BLaER1 (cell line): ENCODE measurements around the gene DOCK4.

Experiments
- H3K27ac ChIP-seq: shearing (Covaris generic); formaldehyde crosslinking; 2 replicates; pipeline ENCODE4 v1.8.1; 2022
- H3K27me3 ChIP-seq: shearing (Covaris generic); formaldehyde crosslinking; 2 replicates; pipeline ENCODE4 v1.8.1; 2022
- H3K36me3 ChIP-seq: shearing (Covaris generic); formaldehyde crosslinking; 2 replicates; pipeline ENCODE4 v1.8.1; 2022
- H3K4me1 ChIP-seq: shearing (Covaris generic); formaldehyde crosslinking; 2 replicates; pipeline ENCODE4 v1.8.1; 2022
- H3K4me2 ChIP-seq: shearing (Covaris generic); formaldehyde crosslinking; 2 replicates; pipeline ENCODE4 v1.8.1; 2022
- H3K4me3 ChIP-seq: shearing (Covaris generic); formaldehyde crosslinking; 2 replicates; pipeline ENCODE4 v1.8.1; 2022
- H3K9ac ChIP-seq: shearing (Covaris generic); formaldehyde crosslinking; 2 replicates; pipeline ENCODE4 v1.8.1; 2022
- H3K9me3 ChIP-seq: shearing (Covaris generic); formaldehyde crosslinking; 2 replicates; pipeline ENCODE4 v1.8.1; 2022
- H4K20me1 ChIP-seq: shearing (Covaris generic); formaldehyde crosslinking; 2 replicates; pipeline ENCODE4 v1.8.1; 2022
- Cebpa-rat ChIP-seq: shearing (Covaris generic); IDR thresholded peaks from 2 replicates; pipeline ENCODE4 v1.8.1; 2022

DOCK4 gene

DNA sequence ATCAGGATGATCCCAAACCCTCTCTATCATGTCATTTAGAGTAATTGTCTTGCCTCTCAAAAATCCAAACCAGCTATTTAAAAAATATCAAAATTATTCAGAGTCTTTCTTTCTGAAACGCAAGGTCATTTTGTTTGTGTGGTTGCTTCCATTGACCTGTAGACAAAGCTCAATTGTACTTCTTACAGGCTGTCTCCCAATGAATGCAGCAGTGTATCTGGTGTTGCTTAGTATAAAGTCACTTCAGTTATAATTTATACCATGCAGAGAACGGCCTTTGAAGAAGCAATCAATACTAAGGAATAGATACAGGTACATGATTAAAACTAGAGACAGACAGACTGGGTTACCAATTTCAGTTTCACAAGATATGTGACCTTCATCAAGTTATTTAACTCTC lies 80.9 kb downstream of the DOCK4 start:
- Histone ChIP-seq H3K9ac (no peak overlapping the region), H3K4me2 (no peak overlapping the region), H3K27me3 (no peaks in the 10 kb centered on the region), H3K36me3 (no peaks in the 10 kb centered on the region), H3K4me1 (no peaks in the 10 kb centered on the region), H3K4me3 (no peak overlapping the region), H4K20me1 (no peaks in the 10 kb centered on the region), H3K9me3 (no peaks in the 10 kb centered on the region), H3K27ac (no peak overlapping the region)
- TF ChIP-seq Cebpa-rat = no peak

DNA sequence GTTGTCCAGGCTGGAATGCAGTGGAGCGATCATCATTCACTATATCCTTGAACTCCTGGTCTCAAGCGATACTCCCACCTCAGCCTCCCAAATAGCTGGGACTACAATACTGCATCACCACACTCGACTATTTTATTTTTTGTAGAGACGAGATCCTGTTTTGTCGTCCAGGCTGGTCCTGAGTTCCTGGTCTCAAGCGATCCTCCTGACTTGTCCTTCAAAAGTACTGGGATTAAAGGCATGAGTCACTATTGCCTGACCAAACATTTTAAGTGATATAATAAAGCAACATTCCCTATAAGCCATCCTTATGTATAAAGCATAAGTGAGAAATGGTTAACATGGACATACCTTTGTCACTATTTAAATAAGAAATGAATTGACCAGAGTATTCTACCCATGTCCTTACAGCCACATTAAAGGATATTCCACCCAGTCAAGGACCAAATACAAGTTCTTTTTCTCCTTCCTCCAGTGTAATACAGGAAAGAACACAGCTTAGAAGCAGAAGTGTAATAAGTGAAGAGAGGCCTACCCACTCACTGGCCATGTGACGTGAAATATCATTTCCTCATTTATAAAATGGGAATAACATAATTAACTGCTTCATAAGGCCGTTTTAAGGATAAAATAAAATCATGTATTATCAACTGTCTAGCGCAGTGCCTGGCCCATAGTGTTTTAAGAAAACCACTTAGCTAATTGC lies 82.0 kb downstream of the DOCK4 start:
- Histone ChIP-seq H3K27me3 (no peaks in the 10 kb centered on the region), H3K36me3 (no peaks in the 10 kb centered on the region), H3K4me3 (no peak overlapping the region), H4K20me1 (no peaks in the 10 kb centered on the region), H3K4me2 (no peak overlapping the region), H3K9me3 (no peaks in the 10 kb centered on the region), H3K27ac (no peak overlapping the region), H3K4me1 (no peaks in the 10 kb centered on the region), H3K9ac (no peak overlapping the region)
- no peak for TF ChIP-seq Cebpa-rat

DNA sequence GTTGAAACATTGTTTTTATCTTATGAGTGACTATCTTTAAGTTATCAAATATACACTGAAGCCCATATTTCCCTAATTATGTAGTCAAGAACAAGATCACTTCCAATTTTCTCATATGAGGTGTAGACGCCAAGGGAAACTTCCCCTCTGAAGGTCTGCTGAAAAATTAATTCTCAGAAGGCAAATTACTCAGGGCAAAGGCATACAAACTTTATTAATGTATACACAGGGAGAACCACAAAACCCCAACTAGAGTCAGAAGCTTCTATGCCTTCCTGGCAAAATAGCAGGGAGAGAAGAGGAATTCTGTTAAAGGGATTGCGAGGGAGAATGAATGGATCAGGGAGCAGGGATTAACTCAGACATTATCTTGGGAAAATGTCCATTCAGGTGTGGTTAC lies 83.4 kb downstream of the DOCK4 start:
- no peak overlapping the region for H3K9ac ChIP-seq
- H3K36me3 ChIP-seq = no peaks in the 10 kb centered on the region
- no peak overlapping the region for H3K4me3 ChIP-seq
- no peaks in the 10 kb centered on the region for H4K20me1 ChIP-seq
- H3K27ac ChIP-seq = no peak overlapping the region
- H3K4me2 ChIP-seq = no peak overlapping the region
- H3K9me3 ChIP-seq = no peaks in the 10 kb centered on the region
- no peaks in the 10 kb centered on the region for H3K4me1 ChIP-seq
- H3K27me3 ChIP-seq = no peaks in the 10 kb centered on the region
- TF ChIP-seq Cebpa-rat = no peak

DNA sequence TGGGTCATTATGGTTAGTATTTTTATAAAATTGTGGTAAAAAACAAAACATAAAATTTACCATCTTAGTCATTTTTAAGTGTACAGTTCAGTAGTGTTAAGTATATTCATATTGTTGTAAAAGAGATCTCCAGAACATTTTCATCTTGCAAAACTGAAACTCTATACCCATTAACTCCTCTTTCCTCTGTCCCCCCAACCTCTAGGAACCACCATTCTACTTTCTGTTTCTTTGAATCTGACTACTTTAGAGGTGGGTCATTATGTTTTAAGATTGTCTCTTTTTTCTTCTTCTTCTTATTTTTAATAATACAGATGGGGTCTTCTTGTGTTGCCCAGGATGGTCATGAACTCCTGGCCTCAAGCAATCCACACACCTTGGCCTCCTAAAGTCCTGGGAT lies 84.1 kb downstream of the DOCK4 start:
- no peaks in the 10 kb centered on the region for H3K9me3 ChIP-seq
- H3K27me3 ChIP-seq = no peaks in the 10 kb centered on the region
- no peak overlapping the region for H3K4me2 ChIP-seq
- no peaks in the 10 kb centered on the region for H4K20me1 ChIP-seq
- no peaks in the 10 kb centered on the region for H3K36me3 ChIP-seq
- no peak for TF ChIP-seq Cebpa-rat
- no peak overlapping the region for H3K4me3 ChIP-seq
- no peaks in the 10 kb centered on the region for H3K4me1 ChIP-seq
- no peak overlapping the region for H3K27ac ChIP-seq
- no peak overlapping the region for H3K9ac ChIP-seq

DNA sequence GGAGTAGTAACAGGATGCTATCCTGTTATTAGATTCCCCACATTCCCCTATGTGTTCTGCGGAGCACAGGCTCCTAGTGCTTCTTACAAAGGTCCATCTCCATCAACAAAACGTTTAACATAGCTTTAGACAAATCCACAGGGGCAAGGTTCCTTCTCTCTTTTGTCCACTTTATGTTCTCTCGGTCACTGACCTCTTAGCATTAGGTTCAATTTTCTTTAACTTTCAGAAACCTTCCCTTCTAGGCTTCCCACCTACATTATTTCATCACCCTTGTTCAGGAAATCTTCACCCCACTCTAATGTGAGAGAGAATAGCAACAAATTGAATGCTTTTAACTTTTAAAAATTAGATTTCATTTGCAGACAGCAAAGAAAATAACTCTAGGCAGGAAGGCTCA lies 84.9 kb downstream of the DOCK4 start:
- no peak for TF ChIP-seq Cebpa-rat
- H3K9me3 ChIP-seq = no peaks in the 10 kb centered on the region
- no peak overlapping the region for H3K4me2 ChIP-seq

DNA sequence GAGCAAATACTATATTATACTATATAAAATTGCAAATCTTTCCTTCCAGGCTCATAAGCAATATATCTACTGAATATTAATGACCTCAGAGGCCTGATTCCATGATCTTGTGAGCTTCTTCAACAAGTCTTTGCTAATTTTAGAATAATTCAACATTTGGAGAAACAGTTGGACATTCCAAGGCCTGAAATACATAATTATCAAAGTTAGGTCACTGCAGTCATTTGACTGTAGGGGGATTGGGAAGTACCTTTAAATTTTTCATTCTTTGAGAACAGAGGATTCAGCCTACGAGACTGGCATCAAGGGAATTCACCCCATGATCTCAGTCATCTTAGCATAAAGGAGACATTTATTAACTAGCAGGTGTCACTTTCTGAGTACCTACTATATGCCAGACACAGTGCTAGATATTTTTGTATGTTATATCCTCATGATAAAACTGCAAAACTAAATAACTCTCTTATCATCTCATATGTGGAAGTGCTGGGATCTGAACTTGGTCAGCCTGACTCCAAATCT lies 85.4 kb downstream of the DOCK4 start:
- H3K27me3 ChIP-seq = no peaks in the 10 kb centered on the region
- no peaks in the 10 kb centered on the region for H3K36me3 ChIP-seq
- H4K20me1 ChIP-seq = no peaks in the 10 kb centered on the region
- no peaks in the 10 kb centered on the region for H3K4me1 ChIP-seq
- no peak overlapping the region for H3K4me3 ChIP-seq
- no peak for TF ChIP-seq Cebpa-rat
- no peak overlapping the region for H3K4me2 ChIP-seq
- H3K27ac ChIP-seq = no peak overlapping the region
- H3K9ac ChIP-seq = no peak overlapping the region
- H3K9me3 ChIP-seq = no peaks in the 10 kb centered on the region

More for the DNA sequence above, 84.9 kb downstream of the DOCK4 start:
- H4K20me1 ChIP-seq = no peaks in the 10 kb centered on the region
- no peaks in the 10 kb centered on the region for H3K27me3 ChIP-seq
- H3K4me3 ChIP-seq = no peak overlapping the region
- H3K27ac ChIP-seq = no peak overlapping the region
- no peak overlapping the region for H3K9ac ChIP-seq
- H3K36me3 ChIP-seq = no peaks in the 10 kb centered on the region
- no peaks in the 10 kb centered on the region for H3K4me1 ChIP-seq

DNA sequence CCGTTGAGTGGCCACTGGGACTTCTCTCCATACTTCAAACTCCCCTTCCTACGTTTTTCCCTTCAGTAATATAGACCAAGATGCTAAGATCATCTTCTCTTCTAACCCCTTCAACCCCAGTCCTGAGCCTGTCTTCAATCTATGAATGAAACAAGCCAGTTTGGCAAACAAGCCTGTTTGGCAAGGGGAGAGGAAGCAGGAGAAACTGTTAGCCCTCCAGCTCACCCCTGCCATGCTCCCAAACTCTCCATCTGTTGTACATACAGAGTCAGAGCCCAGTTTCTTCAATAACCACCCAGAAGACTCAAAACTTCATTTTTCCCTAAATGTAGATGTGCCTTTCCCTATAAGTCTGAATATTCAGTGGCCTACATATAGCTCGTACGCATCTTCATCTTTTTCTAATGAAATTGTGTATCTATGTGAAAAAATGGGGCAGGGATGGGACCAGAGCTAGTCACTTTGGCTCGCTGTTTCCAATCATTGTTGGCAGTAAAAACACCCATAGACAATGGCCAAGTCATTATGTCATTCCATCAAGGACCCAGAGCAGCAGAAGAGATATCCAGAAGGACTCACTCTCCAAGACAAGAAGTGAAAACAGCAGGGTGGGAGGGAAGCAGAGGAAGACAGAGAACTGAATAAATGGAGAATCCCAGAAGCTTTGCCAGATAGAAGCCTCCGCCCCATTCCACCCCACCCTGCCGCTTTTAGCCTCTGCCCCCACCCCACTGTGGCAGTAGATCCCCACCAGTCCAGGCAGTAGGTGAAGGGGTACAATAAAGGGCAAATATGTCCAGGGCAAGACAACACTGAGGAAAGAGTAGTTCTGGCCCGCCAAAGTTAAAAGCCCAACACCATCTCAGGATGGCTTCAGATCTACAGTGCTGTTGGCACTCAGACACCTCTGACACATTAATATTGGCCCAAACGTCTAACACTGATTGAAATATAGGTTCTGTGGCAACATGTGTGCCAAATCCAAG lies 87.3 kb downstream of the DOCK4 start:
- no peak for TF ChIP-seq Cebpa-rat
- H3K4me1 ChIP-seq = no peaks in the 10 kb centered on the region
- no peak overlapping the region for H3K27ac ChIP-seq
- H3K9ac ChIP-seq = no peak overlapping the region
- H3K4me3 ChIP-seq = no peak overlapping the region
- H3K9me3 ChIP-seq = no peaks in the 10 kb centered on the region
- H3K4me2 ChIP-seq = no peak overlapping the region
- no peaks in the 10 kb centered on the region for H4K20me1 ChIP-seq
- H3K27me3 ChIP-seq = no peaks in the 10 kb centered on the region
- H3K36me3 ChIP-seq = no peaks in the 10 kb centered on the region

DNA sequence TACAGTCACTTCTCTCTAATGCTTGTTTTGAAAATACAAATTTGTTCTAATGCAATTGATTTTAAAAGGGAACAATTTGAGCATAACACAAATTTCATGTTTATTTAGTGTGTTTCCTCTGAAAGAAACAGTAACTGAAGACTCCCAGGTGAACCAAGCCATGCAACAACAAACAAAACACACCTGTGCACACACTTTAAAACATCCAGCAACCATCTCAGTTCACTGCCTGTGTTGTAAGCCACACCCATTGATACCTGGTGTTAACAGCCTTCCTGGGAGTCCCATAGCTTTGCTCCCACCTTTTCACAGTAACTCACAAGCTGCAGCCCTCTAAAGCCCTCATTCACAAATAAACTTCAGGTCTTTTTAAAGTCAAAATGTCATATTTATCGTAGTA lies 89.3 kb downstream of the DOCK4 start:
- no peaks in the 10 kb centered on the region for H3K4me1 ChIP-seq
- H3K36me3 ChIP-seq = no peaks in the 10 kb centered on the region
- H3K27ac ChIP-seq = no peak overlapping the region
- no peak overlapping the region for H3K9ac ChIP-seq
- no peaks in the 10 kb centered on the region for H3K27me3 ChIP-seq
- H3K4me3 ChIP-seq = no peak overlapping the region
- no peak overlapping the region for H3K4me2 ChIP-seq
- H3K9me3 ChIP-seq = no peaks in the 10 kb centered on the region
- no peak for TF ChIP-seq Cebpa-rat
- H4K20me1 ChIP-seq = no peaks in the 10 kb centered on the region

DNA sequence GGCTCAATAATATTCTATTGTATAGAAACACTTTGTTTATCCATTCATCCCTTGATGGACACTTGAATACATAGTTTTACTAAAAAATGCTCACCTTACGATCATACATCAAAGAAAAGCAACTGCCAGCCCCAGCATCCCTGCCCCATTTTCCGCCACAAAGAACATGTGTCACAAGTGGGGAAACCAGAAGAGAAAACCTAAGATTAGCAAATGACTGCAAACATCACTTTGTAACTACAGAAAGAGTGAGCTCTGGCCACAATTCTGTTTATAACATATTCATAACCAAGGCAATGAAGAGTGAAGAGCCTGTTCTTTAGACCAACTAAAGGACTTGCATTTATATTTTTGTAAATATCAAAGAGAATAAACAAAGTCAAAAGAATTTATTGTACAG lies 89.8 kb downstream of the DOCK4 start:
- Histone ChIP-seq H3K27ac (no peak overlapping the region), H3K36me3 (no peaks in the 10 kb centered on the region), H3K9me3 (no peaks in the 10 kb centered on the region), H3K27me3 (no peaks in the 10 kb centered on the region), H3K4me3 (no peak overlapping the region), H3K4me2 (no peak overlapping the region), H3K4me1 (no peaks in the 10 kb centered on the region), H3K9ac (no peak overlapping the region), H4K20me1 (no peaks in the 10 kb centered on the region)
- no peak for TF ChIP-seq Cebpa-rat

DNA sequence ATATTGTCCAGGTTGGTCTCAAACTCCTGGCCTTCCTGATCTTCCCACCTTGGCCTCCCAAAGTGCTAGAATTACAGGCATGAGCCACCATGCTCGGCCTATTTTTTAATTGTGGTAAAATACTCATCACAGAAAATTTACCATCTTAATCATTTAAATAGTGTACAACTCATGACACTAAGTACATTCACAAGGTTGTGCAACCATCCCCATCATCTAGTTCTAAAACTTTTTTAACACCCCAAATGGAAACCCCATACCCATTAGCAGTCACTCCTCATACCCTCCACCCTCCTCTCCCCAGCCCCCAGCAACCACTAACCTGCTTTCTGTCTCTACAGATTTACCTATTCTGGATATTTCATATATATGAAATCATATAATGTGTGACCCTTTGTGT lies 90.3 kb downstream of the DOCK4 start:
- Histone ChIP-seq H3K9ac (no peak overlapping the region), H3K4me2 (no peak overlapping the region), H3K36me3 (no peaks in the 10 kb centered on the region), H3K4me1 (no peaks in the 10 kb centered on the region), H3K9me3 (no peaks in the 10 kb centered on the region), H3K27ac (no peak overlapping the region), H4K20me1 (no peaks in the 10 kb centered on the region), H3K4me3 (no peak overlapping the region), H3K27me3 (no peaks in the 10 kb centered on the region)
- TF ChIP-seq Cebpa-rat = no peak
